Liver (tissue), 9 donors: ENCODE data around the gene AGPAT4. TPM values are rescaled to one million over a fixed set of nuclear protein-coding genes. Genes with fewer than 3 reads are reported as not detected.

ENCODE experiments used
- DNase-seq: peaks from one replicate; pipeline ENCODE4 v3.0.0-alpha.2; 2017; ENCODE audit warnings: low spot score
- H3K27ac ChIP-seq, 2 donors: one replicate each; pipeline ENCODE4 v1.7.0; 2013; ENCODE audit warnings: inconsistent platforms in 2 of 2, low read length in 2 of 2, control low read depth in 1 of 2, low read depth in 1 of 2, mild to moderate bottlenecking in 1 of 2
- H3K27me3 ChIP-seq, 4 donors: one replicate each; pipeline versions ENCODE4 v1.6.1 to v1.7.0; 2013; ENCODE audit warnings: low read length in 3 of 4, inconsistent platforms in 1 of 4, mild to moderate bottlenecking in 1 of 4, moderate library complexity in 1 of 4; ENCODE audit not compliant: control insufficient read depth in 4 of 4, insufficient read depth in 4 of 4
- H3K36me3 ChIP-seq, 4 donors: one replicate each; pipeline versions ENCODE4 v1.6.1 to v1.7.0; 2013; ENCODE audit warnings: low read length in 3 of 4, mild to moderate bottlenecking in 3 of 4, low read depth in 1 of 4, moderate library complexity in 1 of 4; ENCODE audit not compliant: control insufficient read depth in 4 of 4, insufficient read depth in 3 of 4
- H3K4me1 ChIP-seq, 4 donors: one replicate each; pipeline versions ENCODE4 v1.6.1 to v1.7.0; 2013; ENCODE audit warnings: low read length in 3 of 4, mild to moderate bottlenecking in 3 of 4, moderate library complexity in 1 of 4; ENCODE audit not compliant: control insufficient read depth in 4 of 4, insufficient read depth in 4 of 4
- H3K4me3 ChIP-seq, 3 donors: one replicate each; pipeline versions ENCODE4 v1.6.1 to v1.7.0; 2013; ENCODE audit warnings: low read length in 3 of 3, control low read depth in 1 of 3, low read depth in 1 of 3, mild to moderate bottlenecking in 1 of 3
- H3K9ac ChIP-seq, 2 donors: one replicate each; pipeline ENCODE4 v1.7.0; 2013; ENCODE audit warnings: low read length in 2 of 2, mild to moderate bottlenecking in 2 of 2, moderate library complexity in 2 of 2, control low read depth in 1 of 2, low read depth in 1 of 2
- H3K9me3 ChIP-seq, 4 donors: one replicate each; pipeline versions ENCODE4 v1.6.1 to v1.7.0; 2013; ENCODE audit warnings: low read length in 3 of 4; ENCODE audit not compliant: control insufficient read depth in 4 of 4
- EGR1 ChIP-seq, 2 donors: IDR thresholded peaks; 2 replicates each; pipeline ENCODE4 v1.6.1; 2016 to 2018; ENCODE audit warnings: antibody characterized with exemption in 2 of 2, low read depth in 2 of 2
- FOXA2 ChIP-seq: IDR thresholded peaks from 2 replicates; pipeline ENCODE4 v1.6.1; 2016; ENCODE audit warnings: antibody characterized with exemption
- HNF4A ChIP-seq, 2 donors: conservative IDR thresholded peaks; 2 replicates each; pipeline ENCODE4 v1.6.1; 2016; ENCODE audit warnings: antibody characterized with exemption in 2 of 2, mild to moderate bottlenecking in 2 of 2
- HNF4G ChIP-seq: IDR thresholded peaks from 2 replicates; pipeline ENCODE4 v1.6.1; 2016; ENCODE audit warnings: antibody characterized with exemption
- JUND ChIP-seq, 2 donors: IDR thresholded peaks; 2 replicates each; pipeline ENCODE4 v1.6.1; 2016; ENCODE audit warnings: antibody characterized with exemption in 2 of 2
- NR2F2 ChIP-seq: IDR thresholded peaks from 2 replicates; pipeline ENCODE4 v1.6.1; 2016; ENCODE audit warnings: antibody characterized with exemption
- RAD21 ChIP-seq, 2 donors: IDR thresholded peaks; 2 replicates each; pipeline ENCODE4 v1.6.1; 2016; ENCODE audit warnings: antibody characterized with exemption in 2 of 2, mild to moderate bottlenecking in 2 of 2
- RXRA ChIP-seq, 2 donors: IDR thresholded peaks; 2 replicates each; pipeline ENCODE4 v1.6.1; 2017 to 2018; ENCODE audit warnings: antibody characterized with exemption in 2 of 2, mild to moderate bottlenecking in 1 of 2
- TAF1 ChIP-seq: conservative IDR thresholded peaks from 2 replicates; pipeline ENCODE4 v1.6.1; 2016; ENCODE audit warnings: antibody characterized with exemption, mild to moderate bottlenecking
- YY1 ChIP-seq: IDR thresholded peaks from 2 replicates; pipeline ENCODE4 v1.6.1; 2016; ENCODE audit warnings: antibody characterized with exemption, mild to moderate bottlenecking
- WGBS: extraction: QIAGEN DNeasy Blood & Tissue Kit; methylation state at CpG from one replicate; pipeline ENCODE4 v1.1.7; 2013; 5-methylcytosine and 5-hydroxymethylcytosine counted together
- polyA plus RNA-seq, 2 donors: library from polyadenylated mRNA; stranded (reverse) in 1 of 2; unstranded in 1 of 2; fragments of 200-250 nt in 1 of 2; fragments of >200 nt in 1 of 2; fragmentation: Nextera tagmentation in 1 of 2; extraction: Ambion mirVana in 1 of 2; gene quantifications; one replicate each; pipeline versions ENCODE4 v1.2.1 to v1.2.3, GENCODE V29; 2013 to 2015
- total RNA-seq, 2 donors: library from RNA; depleted of rRNA; stranded (reverse); fragments of >200 nt; gene quantifications; one replicate each; pipeline ENCODE4 v1.2.3, GENCODE V29; 2014
- TF ChIP-seq, protein P1 (sequence below): IDR thresholded peaks from 2 replicates; pipeline ENCODE4 v1.6.1; 2016; ENCODE audit warnings: antibody characterized with exemption
- TF ChIP-seq, protein P2 (sequence below): IDR thresholded peaks from 2 replicates; pipeline ENCODE4 v1.6.1; 2016; ENCODE audit warnings: antibody characterized with exemption
- TF ChIP-seq, protein P3 (sequence below): IDR thresholded peaks from 2 replicates; pipeline ENCODE4 v1.6.1; 2016; ENCODE audit warnings: antibody characterized with exemption
- TF ChIP-seq, protein P4 (sequence below): fragments of 150-350 bp; IDR thresholded peaks from 2 replicates; pipeline ENCODE4 v1.5.1; 2017; ENCODE audit warnings: improper control_type of control experiment, low read depth, low read length; ENCODE audit not compliant: missing input control
- TF ChIP-seq, protein P5 (sequence below): IDR thresholded peaks from 2 replicates; pipeline ENCODE4 v1.6.1; 2016; ENCODE audit warnings: antibody characterized with exemption, mild to moderate bottlenecking
- donor health status: healthy.
- donor health status: healthy.
- donor health status: healthy.
- donor health status: healthy.
- donor health status: healthy.

AGPAT4 gene
- total and polyA plus RNA-seq, 4 donors = 0.44 to 17.5 (median 0.69) TPM

DNA sequence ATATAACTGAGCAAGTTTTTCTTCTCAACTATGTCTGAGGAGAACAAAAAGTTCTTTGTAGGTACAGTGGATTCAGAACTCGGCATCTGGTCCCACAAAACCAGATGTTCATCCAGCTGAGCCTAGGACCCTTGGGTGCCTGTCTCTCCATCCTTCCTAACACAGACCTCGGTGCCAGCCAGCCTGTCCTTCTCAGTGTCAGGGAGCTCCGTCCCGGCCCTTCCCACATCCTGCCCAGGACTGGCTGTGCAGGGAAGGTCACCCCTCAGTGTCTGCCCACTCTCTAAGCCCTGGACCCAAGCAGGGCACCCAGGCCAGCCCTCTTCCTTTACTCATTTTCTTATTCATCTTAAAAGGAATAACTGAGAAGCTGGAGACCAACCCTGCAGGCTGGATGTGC lies 32.0 kb upstream of the AGPAT4 start:
- Histone ChIP-seq H3K36me3 (no peaks in the 10 kb centered on the region), H3K27ac (no peak overlapping the region), H3K9ac (no peak overlapping the region), H3K4me1 (no peaks in the 10 kb centered on the region), H3K27me3 (no peaks in the 10 kb centered on the region), H3K9me3 (no peaks in the 10 kb centered on the region), H3K4me3 (no peak overlapping the region)
- DNase-seq = no peak
- no peak for TF ChIP-seq YY1
- TF ChIP-seq, protein P1, sequence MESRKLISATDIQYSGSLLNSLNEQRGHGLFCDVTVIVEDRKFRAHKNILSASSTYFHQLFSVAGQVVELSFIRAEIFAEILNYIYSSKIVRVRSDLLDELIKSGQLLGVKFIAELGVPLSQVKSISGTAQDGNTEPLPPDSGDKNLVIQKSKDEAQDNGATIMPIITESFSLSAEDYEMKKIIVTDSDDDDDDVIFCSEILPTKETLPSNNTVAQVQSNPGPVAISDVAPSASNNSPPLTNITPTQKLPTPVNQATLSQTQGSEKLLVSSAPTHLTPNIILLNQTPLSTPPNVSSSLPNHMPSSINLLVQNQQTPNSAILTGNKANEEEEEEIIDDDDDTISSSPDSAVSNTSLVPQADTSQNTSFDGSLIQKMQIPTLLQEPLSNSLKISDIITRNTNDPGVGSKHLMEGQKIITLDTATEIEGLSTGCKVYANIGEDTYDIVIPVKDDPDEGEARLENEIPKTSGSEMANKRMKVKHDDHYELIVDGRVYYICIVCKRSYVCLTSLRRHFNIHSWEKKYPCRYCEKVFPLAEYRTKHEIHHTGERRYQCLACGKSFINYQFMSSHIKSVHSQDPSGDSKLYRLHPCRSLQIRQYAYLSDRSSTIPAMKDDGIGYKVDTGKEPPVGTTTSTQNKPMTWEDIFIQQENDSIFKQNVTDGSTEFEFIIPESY = no peak
- WGBS = 77% methylated on average over 4 of the region's 4 CpGs

DNA sequence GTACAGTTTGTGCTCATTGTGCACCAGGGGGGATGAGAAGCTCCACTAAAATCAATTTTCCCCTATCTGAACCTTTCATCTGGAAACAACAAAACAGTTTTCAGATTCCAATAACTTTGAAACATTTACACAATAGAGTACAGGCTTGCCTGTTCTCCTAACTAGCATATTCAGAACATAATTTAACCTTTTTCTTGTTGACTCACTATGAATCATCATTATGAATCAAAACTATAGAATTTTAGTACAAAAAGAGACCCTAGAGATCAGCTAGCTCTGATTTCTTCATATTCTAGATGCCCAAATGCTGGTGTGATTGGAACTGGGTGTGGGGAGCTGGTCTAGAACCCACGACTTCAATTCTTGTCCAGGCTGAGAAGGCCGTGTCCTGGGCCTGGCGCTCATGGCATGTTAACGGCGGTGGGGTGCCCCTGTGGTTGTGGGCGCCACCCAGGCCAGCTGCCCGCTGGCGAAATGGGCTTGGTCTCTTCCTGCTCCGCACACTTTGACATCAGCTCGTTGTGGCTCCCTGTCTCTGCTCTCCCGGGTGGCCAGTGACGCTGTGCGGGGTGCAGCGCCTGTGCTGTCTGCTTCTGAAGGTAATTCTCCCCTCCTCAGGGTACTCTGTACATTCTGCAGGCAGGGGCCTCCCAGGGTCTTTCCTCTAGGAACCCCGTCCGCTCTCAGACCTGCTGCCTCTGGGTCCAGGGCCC lies 29.9 kb upstream of the AGPAT4 start:
- H3K4me1 ChIP-seq = no peaks in the 10 kb centered on the region
- no peak overlapping the region for H3K4me3 ChIP-seq
- no peaks in the 10 kb centered on the region for H3K36me3 ChIP-seq
- TF ChIP-seq JUND (IDR thresholded peaks at IDR 0.05) (no peak), HNF4A (conservative IDR thresholded peaks at IDR 0.05) (no peak), FOXA2 (no peak), RXRA (IDR thresholded peaks at IDR 0.05) (no peak), YY1 (no peak), EGR1 (IDR thresholded peaks at IDR 0.05; ENCODE audit: low read depth in 2 of 2) (no peak), TAF1 (no peak), HNF4G (no peak), RAD21 (IDR thresholded peaks at IDR 0.05) (no peak), NR2F2 (no peak)
- TF ChIP-seq, protein P2, sequence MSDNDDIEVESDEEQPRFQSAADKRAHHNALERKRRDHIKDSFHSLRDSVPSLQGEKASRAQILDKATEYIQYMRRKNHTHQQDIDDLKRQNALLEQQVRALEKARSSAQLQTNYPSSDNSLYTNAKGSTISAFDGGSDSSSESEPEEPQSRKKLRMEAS = no peak
- TF ChIP-seq, protein P1 = no peak
- TF ChIP-seq, protein P3, sequence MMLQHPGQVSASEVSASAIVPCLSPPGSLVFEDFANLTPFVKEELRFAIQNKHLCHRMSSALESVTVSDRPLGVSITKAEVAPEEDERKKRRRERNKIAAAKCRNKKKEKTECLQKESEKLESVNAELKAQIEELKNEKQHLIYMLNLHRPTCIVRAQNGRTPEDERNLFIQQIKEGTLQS = no peak
- TF ChIP-seq, protein P4, sequence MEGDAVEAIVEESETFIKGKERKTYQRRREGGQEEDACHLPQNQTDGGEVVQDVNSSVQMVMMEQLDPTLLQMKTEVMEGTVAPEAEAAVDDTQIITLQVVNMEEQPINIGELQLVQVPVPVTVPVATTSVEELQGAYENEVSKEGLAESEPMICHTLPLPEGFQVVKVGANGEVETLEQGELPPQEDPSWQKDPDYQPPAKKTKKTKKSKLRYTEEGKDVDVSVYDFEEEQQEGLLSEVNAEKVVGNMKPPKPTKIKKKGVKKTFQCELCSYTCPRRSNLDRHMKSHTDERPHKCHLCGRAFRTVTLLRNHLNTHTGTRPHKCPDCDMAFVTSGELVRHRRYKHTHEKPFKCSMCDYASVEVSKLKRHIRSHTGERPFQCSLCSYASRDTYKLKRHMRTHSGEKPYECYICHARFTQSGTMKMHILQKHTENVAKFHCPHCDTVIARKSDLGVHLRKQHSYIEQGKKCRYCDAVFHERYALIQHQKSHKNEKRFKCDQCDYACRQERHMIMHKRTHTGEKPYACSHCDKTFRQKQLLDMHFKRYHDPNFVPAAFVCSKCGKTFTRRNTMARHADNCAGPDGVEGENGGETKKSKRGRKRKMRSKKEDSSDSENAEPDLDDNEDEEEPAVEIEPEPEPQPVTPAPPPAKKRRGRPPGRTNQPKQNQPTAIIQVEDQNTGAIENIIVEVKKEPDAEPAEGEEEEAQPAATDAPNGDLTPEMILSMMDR = no peak
- TF ChIP-seq, protein P5, sequence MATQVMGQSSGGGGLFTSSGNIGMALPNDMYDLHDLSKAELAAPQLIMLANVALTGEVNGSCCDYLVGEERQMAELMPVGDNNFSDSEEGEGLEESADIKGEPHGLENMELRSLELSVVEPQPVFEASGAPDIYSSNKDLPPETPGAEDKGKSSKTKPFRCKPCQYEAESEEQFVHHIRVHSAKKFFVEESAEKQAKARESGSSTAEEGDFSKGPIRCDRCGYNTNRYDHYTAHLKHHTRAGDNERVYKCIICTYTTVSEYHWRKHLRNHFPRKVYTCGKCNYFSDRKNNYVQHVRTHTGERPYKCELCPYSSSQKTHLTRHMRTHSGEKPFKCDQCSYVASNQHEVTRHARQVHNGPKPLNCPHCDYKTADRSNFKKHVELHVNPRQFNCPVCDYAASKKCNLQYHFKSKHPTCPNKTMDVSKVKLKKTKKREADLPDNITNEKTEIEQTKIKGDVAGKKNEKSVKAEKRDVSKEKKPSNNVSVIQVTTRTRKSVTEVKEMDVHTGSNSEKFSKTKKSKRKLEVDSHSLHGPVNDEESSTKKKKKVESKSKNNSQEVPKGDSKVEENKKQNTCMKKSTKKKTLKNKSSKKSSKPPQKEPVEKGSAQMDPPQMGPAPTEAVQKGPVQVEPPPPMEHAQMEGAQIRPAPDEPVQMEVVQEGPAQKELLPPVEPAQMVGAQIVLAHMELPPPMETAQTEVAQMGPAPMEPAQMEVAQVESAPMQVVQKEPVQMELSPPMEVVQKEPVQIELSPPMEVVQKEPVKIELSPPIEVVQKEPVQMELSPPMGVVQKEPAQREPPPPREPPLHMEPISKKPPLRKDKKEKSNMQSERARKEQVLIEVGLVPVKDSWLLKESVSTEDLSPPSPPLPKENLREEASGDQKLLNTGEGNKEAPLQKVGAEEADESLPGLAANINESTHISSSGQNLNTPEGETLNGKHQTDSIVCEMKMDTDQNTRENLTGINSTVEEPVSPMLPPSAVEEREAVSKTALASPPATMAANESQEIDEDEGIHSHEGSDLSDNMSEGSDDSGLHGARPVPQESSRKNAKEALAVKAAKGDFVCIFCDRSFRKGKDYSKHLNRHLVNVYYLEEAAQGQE = no peak
- 92% methylated on average over 16 of the region's 16 CpGs for WGBS
- no peak for DNase-seq
- no peak overlapping the region for H3K9ac ChIP-seq
- H3K27me3 ChIP-seq = no peaks in the 10 kb centered on the region
- H3K9me3 ChIP-seq = no peaks in the 10 kb centered on the region
- no peak overlapping the region for H3K27ac ChIP-seq
